Limb (tissue), 2 donors: ENCODE measurements around the gene L1TD1.
"Not testable (repeated sequence)": the region's sequence is repeated elsewhere in the genome, so short reads cannot be mapped to it uniquely, and the experiment has no call there.

Source experiments
- DNase-seq, 2 donors: peaks; one replicate each; pipeline ENCODE4 v3.0.0-alpha.2; 2016; ENCODE audit errors: extremely low spot score in 2 of 2

L1TD1 gene

GRCh38 chr1:62237361-62237760, 42.7 kb downstream of the L1TD1 start:
- no peak for DNase-seq

GRCh38 chr1:62237950-62238374, 43.3 kb downstream of the L1TD1 start:
- DNase-seq = no peak

GRCh38 chr1:62238507-62238906, 43.9 kb downstream of the L1TD1 start:
- DNase-seq = no peak

- DNase-seq = not testable (repeated sequence)
These were observed 45.2 kb downstream of the L1TD1 start for GRCh38 chr1:62239652-62240403.

- no peak for DNase-seq
These were observed 46.2 kb downstream of the L1TD1 start for GRCh38 chr1:62240651-62241370.

GRCh38 chr1:62241371-62242131, 46.9 kb downstream of the L1TD1 start:
- no peak for DNase-seq

GRCh38 chr1:62244380-62244779, 49.7 kb downstream of the L1TD1 start:
- DNase-seq = not testable (repeated sequence)

- no peak for DNase-seq
These were observed 50.6 kb downstream of the L1TD1 start for GRCh38 chr1:62245201-62245600.

GRCh38 chr1:62247391-62248168, 52.9 kb downstream of the L1TD1 start:
- DNase-seq = no peak

- DNase-seq = no peak
These were observed 55.6 kb downstream of the L1TD1 start for GRCh38 chr1:62250126-62250726.

GRCh38 chr1:62259551-62259950, 64.9 kb downstream of the L1TD1 start:
- no peak for DNase-seq

GRCh38 chr1:62260688-62261087, 66.0 kb downstream of the L1TD1 start:
- DNase-seq = no peak
